ENCODE results near the gene CPTP.

Gene CPTP

DNA sequence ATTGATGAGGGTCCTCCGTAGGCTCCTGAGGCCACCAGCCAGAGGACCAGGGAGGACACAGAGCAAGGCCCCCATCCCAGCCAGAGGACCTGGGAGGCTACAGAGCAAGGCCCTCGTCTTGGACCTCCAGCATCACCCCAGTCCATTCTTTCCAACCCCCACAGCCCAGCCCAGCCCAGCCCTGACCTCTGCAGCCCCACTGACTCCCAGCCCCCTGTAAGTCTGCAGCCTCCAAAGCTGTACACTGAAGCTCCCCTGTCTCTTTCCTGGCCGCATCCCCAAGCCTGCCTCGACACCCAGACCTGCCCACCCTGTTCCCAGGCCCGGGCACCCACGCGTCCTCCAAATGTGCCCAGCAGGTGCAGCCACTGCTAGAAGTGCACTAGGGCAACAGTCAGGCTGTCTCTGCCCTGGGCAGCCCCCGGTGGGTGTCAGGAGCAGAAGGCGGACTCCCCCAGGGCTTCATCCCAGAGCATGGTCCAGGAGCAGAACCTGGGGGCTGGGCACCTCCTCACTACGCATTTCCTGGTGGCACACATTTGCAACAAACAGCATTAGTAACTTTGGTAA lies 22.5 kb downstream of the CPTP start:
- no peak for DNase-seq (ENCODE audit: low read depth in 3 of 3, low spot score in 1 of 3)

DNA sequence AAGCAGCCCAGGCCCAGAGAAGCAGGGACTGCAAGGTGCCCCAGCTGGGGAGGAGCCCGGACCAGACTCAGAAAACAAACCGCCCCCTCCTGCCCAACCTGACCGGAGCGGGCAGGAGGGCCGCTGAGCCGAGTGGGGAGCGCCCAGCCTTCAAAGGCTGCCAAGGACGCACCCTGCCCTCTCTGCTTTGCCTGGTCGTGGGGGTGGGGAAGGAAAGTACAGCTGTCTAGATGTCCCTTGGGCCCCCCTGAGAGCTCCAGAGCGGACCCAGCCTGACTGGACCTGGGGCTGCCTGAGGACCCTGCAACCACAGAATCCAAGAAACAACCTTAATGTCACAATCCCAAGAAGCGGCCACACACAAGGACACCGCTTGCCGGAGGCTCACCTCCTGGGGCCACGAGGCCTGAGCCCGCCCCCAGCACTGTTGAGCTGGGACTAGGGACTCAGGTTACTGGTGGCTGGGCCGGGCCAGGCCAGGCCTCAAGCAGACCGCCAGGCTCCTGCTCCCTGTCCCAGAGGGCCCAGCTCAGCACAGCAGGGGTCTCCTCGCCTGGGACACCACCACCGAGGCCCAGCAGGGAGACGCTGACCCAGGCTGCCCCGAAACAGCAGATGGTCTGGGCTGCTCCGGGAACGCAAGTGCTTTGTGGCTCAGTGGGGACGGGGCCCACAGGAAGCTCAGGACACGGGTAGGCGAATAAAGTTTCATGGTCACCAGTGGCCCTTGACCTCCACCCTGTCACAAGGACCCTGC lies 23.2 kb downstream of the CPTP start:
- DNase-seq (ENCODE audit: low read depth in 3 of 3, low spot score in 1 of 3): no peak

DNA sequence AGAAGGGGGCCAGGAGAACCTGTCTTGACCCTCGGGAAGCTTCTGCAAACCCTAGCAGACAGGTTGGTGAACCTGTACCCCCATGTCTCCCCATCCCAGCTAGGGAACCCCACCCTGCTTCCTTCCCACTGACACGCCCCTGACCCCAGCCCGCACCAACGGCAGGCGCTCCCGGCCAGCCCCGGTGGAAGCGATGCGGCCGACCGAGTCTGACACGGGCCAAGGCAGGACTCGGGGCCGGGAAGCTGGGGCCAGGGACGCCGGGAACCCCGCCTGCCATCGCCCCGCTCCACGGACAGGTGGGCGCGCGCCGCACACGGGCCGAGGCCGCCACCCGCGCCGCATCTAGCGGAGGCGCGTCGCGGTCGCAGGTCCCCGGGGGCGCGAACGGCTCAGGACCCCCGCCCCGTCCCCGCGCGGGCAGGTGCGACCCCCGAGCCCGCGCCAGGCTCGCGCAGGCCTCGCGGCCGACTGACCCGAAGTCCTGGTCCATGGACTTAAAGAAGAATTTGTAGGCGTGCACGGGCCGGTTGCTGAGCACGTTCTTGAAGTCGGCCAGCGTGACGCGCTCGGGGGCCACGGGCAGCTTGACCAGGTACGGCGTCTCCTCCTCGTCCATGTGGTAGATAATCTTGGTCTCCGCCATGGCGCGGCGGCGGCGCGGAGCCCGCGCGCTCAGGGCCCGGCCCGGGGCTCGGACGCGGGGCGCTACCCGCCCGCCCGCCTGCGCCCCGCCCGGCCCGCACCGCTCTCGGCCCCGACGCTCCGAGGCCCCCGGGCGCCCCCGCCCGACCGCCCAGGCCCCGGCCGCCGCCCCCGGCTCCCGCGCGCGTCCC lies 24.0 kb downstream of the CPTP start:
- DNase-seq (ENCODE audit: low read depth in 3 of 3, low spot score in 1 of 3): no peak

DNA sequence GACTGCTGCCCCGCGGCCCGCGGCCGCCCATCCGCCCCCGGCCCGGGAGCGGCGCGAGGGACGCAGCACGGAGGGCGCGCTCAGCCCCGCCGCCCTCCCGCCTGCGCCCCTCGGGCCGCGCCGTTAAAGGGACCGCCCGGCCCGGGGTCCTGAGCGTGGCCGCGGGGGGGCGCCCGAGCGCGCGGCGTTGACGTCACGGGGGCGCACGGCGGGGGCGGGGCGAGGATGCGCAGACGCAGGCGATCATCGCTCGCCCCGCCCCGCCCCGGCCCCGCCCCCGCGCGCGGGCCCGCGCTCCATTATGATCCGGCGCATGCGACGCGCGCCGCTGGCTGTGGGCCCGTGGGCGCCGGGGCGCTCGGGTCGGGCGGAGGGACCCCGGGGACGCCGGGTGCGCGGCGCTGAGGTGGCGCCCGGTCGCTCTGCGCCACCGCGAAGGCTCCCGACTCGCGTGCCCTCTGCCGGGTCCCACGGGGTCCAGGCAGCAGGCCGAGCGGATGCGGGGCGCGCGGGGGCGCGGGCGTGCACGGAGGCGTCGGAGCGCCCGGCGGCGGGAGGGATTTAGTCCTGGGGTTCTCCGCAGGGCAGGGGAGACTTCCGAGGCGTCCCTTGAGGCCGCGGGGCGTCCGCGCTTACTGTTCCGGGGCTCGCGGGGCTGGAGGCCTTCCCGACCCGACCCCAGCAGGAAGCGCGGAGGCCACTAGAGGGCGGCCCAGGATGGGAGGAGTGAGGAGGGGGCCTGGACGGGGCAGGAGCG lies 24.8 kb downstream of the CPTP start, which contains the start of gene DVL1:
Gene DVL1 (minus strand): TSS at position 163 of the 757 bp plus-strand sequence. CDS start 353 bp downstream, outside the sequence.
- peak; percentile 37 to 73 (median 58) for DNase-seq (ENCODE audit: low read depth in 3 of 3, low spot score in 1 of 3)

DNA sequence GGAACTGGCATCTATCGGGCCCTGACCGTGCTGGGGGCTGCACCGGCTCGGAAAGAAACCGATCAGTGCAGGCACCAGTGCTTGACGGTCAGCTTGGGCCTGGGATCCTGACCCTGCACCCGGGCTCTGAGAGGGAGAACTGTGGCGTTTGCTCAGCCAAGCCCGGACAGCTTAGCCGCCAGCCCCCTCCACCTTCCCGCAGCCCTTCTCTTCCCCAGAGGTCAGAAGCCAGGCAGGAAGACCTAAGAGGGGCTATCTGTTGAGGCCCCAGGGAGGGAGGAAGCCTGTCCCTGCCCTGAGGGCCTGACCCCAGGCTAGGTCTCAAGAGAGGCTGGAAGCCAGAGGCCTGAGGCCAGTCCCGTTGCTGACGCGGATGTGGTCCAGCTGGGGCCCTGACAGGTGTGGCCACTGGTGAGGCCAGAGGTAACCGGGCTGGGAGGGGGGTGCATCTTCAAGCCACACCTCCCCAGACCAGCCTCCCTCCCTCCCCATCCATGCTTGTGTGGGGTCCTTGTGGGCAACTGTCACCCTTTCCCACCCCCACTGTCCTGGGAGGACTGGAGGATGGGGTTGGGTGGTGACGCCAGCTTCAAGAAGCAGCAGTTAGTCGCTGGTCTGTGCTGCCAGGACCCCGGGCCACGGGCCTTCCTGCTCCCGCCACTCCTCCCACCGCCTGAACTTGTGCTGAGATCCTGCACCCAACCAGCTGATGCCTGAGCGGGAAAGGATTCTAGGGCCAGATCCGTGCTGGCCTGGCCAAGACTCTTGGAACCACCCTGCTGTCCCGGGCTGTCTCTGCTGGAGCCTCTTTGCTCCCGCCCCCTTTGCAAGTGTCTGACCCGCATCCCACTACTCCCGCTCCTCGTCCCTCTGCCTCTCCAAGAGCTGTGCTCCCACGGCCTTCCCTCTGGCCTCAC lies 27.2 kb downstream of the CPTP start:
- no peak for DNase-seq (ENCODE audit: low read depth in 3 of 3, low spot score in 1 of 3)

DNA sequence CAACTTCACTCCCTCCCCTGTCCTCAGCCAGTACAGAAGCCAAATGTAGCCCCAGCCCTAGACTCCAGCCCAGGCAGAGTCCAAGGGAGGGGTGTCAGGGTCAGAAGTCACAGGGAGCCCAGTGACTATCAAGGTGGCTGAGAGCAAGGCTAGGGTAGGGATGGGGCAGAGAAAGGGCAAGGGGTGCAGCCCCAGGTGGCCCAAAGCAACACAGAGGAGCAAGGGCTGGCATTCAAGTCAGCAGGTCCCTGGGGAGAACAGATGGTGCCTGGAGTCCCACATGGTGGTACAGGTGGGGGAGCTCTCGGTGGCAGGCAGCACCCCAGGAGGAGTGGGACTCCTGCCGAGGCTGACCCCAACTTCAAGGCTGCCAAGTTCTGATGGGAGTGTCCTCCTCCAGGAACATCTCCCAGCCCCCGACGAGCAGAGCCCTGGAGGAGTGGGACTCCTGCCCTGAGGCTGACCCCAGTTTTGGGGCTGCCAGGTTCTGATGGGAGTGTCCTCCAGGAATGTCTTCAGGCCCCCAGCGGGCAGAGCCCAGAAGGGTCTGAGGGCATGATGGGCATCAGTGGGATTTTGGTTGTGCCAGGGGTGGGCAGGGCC lies 28.3 kb downstream of the CPTP start:
- no peak for DNase-seq (ENCODE audit: low read depth in 3 of 3, low spot score in 1 of 3)

DNA sequence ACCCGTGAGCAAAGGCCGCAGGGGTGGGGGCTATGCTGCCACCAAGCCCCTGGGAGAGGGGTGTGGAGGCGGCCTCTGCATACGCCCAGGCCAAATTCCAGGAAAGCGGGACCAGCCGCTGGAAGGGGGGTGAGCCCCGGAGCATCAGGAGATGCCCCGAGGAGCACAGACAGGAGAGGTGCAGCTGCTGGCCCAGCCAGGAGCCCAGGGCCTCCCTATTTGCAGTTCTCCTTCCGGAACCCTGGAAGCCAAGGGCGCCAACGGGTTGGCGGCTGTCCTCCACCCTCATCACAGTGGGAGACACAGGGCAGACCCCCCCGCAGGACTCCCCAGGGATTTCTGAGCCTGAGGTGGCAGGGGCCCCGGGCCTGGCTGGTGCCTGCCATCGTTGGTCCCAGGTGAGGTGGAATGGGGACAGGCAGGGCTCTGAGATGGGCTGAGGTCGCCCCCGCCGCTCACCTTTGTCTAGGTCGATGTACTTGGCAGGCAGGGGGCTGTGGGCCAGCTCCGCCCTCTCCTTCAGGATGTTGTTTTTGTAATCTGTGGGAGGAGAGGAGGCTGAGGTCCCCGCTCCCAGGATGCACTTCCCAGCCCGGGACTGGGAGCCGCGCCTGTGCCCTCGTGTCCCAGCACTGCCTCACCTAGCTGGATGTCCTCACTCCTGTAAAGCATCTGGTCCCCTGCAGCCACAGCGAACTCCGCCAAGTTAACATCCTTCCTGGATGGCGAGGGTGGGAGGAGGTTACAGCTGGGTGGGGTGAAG lies 29.0 kb downstream of the CPTP start:
- DNase-seq (ENCODE audit: low read depth in 3 of 3, low spot score in 1 of 3): no peak

DNA sequence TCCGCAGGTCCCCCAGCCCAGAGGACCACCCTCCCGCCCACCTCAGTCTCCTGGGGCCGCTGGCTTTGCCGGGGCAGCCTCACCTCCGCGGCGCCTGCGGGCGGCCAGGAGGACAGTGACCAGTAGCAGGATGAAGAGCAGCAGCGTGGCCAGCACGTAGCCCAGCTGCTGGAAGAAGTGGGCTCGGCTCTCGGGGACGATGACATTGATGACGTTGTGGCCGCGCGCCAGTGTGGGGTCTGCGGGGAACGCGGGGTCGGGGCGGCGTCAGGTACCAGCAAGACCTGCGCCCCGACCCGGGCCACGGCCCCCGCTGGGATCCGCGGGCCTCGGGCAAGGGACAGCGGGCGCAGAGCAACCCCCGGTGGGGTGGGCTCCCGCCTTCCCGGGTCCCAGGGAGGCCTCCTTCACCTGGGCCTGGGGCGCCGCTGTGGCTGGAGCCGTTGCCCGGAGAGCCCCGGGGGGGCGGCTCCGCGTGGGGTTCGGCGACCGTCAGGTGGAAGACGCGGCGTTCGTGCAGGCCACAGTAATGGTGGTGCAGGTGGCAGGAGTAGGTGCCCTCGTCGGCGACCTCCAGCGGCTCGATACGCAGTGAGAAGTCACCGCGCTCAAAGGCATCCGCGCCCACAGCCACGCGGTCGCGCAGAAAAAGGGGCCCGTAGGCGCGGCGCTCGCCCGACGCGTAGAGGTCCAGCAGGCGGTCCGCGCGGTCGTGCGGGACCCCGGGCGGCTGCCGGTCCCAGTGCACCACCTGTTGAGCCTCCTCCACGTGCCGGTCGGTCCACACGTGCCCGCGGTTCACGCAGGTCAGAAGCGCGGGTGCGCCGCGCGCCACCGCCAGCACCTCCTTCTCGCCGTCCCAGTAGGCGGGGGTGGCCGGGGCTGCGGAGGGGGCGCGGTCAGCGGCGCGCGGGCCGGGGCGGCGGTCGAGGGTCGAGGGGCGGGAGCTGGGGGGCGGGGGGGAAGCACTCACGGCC lies 30.0 kb downstream of the CPTP start:
- DNase-seq (ENCODE audit: low read depth in 3 of 3, low spot score in 1 of 3): no peak

DNA sequence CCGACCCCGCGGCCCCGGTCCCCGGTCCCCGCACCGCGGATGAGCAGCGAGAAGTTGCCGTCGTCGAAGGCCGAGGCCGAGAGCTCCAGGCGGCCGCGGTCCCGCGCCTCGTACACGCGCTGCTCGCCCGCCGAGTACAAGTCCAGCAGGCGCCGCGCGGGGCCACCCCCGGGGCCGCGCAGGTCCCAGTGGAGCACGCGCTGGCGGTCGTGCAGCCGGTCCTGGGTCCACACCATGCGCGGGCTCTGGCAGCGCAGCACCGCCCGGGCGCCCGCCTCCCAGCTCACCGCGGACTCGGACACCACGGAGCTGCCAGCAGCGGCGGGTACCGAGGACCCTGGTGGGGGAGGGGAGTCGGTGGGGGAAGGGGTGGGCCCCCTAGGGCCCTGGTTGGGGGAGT lies 30.8 kb downstream of the CPTP start:
- DNase-seq (ENCODE audit: low read depth in 3 of 3, low spot score in 1 of 3): no peak

DNA sequence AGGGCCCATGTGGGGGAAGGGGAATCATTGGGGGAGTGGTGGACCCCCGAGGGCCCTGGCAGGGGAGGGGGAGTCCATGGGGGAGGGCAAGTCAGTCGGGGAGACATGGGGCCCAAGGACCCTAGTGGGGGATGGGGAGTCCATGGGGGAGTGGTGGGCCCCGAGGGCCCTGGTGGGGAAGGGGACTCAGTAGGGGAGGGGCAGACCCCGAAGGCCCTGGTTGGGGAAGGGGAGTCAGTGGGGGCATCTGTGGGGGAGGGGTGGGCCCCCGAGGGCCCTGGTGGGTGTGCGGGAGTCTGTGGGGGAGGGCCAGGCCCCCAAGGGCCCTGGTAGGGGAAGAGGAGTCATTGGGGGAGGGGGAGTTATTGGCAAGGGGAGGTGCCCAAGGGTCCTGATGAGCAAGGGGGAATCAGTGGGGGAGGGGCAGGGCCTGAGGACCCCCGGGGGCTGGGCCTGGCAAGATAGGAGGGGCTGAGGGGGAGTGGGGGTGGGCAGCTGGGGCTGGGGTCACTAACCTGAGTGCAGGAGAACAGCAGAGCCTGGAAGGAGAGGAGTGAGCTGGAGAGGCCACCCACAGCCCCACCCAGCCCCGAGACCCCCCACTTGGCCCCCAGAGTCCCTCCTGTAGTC lies 31.7 kb downstream of the CPTP start:
- DNase-seq (ENCODE audit: low read depth in 3 of 3, low spot score in 1 of 3): no peak

DNA sequence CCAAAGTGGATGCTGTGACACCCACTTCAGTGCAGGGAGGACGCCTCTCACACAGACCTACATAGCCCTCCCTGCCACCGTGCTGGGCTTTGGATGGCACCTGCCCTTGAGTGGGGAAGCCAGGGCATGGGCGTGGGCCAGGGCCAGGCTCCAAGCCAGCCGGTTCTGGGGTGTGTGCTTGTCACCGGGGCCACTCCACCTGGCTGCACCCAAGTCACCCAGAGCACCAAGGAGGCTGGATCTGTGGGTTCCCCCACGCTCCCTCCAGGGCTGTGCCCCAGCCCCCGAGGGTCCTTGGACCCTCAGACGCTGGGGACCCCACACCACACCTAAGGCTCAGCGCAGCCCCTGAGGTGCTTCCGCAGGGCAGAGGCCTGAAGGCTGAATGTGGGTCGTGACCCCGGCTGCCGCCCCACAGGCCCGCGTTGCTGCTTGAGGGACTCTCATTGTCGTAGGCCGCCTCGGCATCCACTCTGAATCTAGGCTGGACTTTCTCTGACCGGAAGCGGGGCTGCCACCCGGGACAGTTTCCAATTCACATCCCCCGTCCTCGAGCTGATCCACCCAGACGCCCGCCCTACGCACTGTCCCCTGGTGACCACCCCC lies 32.3 kb downstream of the CPTP start:
- DNase-seq (ENCODE audit: low read depth in 3 of 3, low spot score in 1 of 3): no peak

DNA sequence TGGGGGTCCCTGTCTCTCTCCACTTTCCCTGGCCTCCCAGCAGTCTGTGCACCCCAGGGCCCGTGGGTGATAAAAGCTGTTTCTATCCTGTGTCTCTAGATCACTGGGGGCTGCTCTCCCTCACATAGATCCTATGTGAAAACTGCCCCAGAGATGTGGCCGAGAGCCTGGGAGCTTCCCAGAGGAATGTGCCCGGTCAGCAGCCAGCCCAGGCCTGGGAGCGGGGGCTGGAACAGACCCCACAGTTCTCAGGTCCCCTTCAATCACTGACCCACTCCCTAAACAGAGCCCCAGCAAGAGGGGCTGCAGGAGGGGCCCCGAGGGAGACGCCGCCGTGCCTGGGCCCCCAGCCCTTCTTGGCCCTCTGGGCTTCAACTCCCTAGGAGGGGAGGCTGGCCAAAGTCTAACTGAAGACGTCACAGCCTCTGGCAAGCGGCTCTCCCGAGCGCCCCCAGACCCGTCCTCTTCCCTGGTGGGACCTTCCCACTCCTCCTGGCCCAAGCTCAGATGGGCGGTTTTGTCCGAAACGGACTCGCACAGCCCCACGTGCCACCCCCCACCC lies 33.4 kb downstream of the CPTP start:
- DNase-seq (ENCODE audit: low read depth in 3 of 3, low spot score in 1 of 3): no peak

DNA sequence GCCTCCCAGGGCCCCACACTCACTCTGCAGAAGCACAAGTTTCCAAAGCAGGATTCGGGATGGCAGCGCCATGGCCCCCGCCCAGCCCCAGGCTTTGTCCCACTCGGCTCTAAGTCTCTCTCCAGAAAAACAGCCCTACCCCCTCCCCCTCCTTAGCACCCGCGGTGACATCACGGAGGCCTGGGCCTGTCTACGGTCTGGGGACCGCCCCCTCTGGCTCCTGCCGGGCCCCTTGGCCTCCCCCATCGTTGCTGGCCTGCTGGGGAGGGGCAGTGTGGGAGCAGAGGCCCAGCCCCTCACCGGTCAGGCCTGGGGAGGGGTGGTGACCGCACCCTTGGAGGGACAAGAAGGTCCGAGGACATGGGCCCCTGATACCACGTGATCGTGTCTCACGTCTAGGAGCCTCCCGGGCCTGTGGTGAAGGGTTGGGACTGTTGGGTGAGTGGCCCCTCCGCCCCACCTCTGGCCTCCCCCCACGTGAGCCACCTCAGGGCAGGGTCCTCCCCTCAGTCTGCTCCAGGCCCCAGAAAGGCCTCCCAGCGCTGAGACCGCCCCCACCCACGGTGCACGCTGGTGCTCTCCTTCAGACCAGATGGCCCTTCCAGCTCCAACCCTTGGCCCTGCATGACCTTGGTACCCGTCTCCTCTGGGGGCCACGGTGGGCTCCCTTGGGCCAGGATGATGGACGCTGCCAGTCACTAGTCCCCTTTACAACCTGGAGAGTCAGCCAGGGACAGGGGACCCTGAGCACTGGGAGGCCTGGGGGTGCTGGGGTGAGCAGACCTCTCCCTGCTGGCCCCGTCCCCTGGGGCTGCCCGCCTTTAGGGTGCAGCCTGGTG lies 34.0 kb downstream of the CPTP start, which contains the start of gene MXRA8:
Gene MXRA8 (minus strand): TSS at position 123 of the 839 bp plus-strand sequence. CDS start 51 bp downstream, at position 72.
- DNase-seq (ENCODE audit: low read depth in 3 of 3, low spot score in 1 of 3): no peak

DNA sequence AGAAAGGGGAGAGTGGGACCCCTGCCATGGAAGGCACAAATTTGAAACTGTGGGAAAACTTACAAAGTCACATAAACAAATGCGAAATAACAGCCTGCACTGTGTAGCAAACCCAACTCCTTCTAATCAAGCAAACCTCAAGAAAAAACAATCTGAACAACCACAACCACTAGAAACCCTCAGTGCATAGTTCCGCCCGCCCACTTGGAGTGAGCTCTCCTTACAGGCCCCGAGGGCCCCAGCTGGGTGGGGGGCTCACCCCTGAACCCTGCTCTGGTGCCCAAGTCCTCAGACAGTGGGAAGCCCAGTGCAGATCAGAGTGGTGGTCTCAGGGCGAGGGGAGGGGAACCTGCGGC lies 34.7 kb downstream of the CPTP start:
- no peak for DNase-seq (ENCODE audit: low read depth in 3 of 3, low spot score in 1 of 3)

DNA sequence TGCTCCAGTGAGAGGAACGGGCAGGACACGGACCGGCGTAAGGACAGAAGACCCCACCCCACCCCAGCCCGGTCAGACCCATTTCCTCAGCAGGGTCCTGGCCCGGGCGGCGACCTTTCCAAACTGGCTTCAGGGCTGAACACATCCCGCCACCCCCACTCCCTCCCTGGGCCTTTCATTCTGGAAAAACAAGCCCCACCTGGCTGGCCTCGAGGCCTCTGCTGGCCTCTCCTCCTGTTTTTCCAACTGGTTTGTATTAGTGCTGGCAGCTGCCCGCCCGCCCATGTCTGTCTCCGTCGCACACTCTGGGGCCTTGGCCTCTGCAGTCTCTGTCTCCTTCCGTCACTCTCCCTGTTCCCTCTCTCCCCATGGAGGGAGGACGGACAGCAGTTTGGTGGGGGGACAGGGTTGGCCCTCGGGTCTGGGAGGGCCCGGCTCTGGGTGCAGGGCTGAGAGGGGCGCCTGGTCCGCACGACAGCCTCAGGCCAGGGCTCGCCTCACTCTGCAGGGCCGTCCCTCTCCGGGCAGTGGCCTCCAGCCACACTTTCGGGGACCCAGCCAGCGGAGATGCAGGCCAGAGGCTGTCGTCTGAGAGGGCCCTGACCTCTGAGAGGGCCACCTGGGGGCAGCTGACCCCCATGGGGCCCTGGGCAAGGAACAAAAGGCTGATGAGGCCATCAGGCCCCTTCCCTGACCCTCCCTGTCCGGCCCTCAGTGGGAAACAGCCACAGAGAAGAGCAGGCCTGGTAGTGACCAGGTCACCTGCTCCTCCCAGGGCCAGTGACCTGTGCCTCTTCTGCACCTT lies 35.3 kb downstream of the CPTP start:
- no peak for DNase-seq (ENCODE audit: low read depth in 3 of 3, low spot score in 1 of 3)

All from stimulated activated CD4-positive, alpha-beta T cell treated with anti-CD3 and anti-CD28 coated beads, TNF-alpha, amount 100 ng/mL, for 1 hour (primary cell).